K562 (cell line): ENCODE measurements around the gene ACAD8. TPM values are rescaled to one million over a fixed set of nuclear protein-coding genes. Genes with fewer than 3 reads are reported as not detected.

Experiments
- ATAC-seq: fragments of 200-7000 bp; cut with Tn5 transposase; 3 replicates; pipeline ENCODE4 v1.9.1; 2020; ENCODE audit warnings: moderate library complexity
- BruUV-seq: library from RNA; stranded (reverse); fragments of 400-500 nt; replicated peaks from 2 replicates; lab custom pipeline; 2021; lab: Mats Ljungman, UMichigan
- CTCF ChIA-PET: fragments of 300-600 bp; formaldehyde crosslinking; extraction: SDS; loops from one replicate; lab custom pipeline; 2021; ENCODE audit warnings: low intra/inter-chr PET ratio; lab: Yijun Ruan, JAX
- POLR2A ChIA-PET: fragments of 300-600, 350-650 bp; sonication (Branson Sonifier 250); formaldehyde crosslinking; extraction: SDS; loops from one replicate; lab custom pipeline; 2021; ENCODE audit warnings: antibody characterized with exemption, inconsistent platforms; lab: Yijun Ruan, JAX
- DNase-seq, 4 experiments: peaks; one replicate each; pipeline versions ENCODE4 v3.0.0 to v3.0.0-alpha.2; 2011 to 2018; ENCODE audit warnings: low spot score in 3 of 4, mixed read lengths in 3 of 4; ENCODE audit errors: extremely low read depth in 1 of 4
- FAIRE-seq: peaks from 2 replicates; lab custom pipeline; 2011; peaks lifted over from hg19 to GRCh38; lab: Jason Lieb, UNC
- H2AFZ ChIP-seq: 2 replicates; pipeline ENCODE4 v1.6.0; 2011; ENCODE audit warnings: low read depth, low read length, control low read depth, inconsistent platforms
- H3K27ac ChIP-seq: fragments of 200-600 bp; 3 replicates; pipeline ENCODE4 v1.8.0; 2011; ENCODE audit warnings: low read depth, mild to moderate bottlenecking, control low read depth, inconsistent platforms, low read length, moderate library complexity, mixed read lengths; ENCODE audit errors: extremely low read depth
- H3K27me3 ChIP-seq, 2 experiments: fragments of 300-600 bp in 1 of 2; 2 replicates in 1 of 2; 3 replicates in 1 of 2; pipeline versions ENCODE4 v1.6.0 to v1.8.0; 2011; ENCODE audit warnings: inconsistent platforms in 2 of 2, low read length in 2 of 2, mild to moderate bottlenecking in 1 of 2, mixed read lengths in 1 of 2, moderate library complexity in 1 of 2; ENCODE audit not compliant: control insufficient read depth in 2 of 2, insufficient read depth in 2 of 2
- H3K36me3 ChIP-seq: fragments of 300-600 bp; 3 replicates; pipeline ENCODE4 v1.8.0; 2011; ENCODE audit warnings: mild to moderate bottlenecking, low read length, inconsistent platforms; ENCODE audit not compliant: control insufficient read depth, insufficient read depth
- H3K4me1 ChIP-seq, 2 experiments: fragments of 200-600 bp in 1 of 2; replicated peaks in 1 of 2; 2 replicates in 1 of 2; 3 replicates in 1 of 2; pipeline versions ENCODE4 v1.5.1 to v1.8.0; 2011; ENCODE audit warnings: inconsistent platforms in 2 of 2, low read length in 2 of 2, mild to moderate bottlenecking in 1 of 2, mixed read lengths in 1 of 2, moderate library complexity in 1 of 2; ENCODE audit not compliant: control insufficient read depth in 2 of 2, insufficient read depth in 2 of 2
- H3K4me2 ChIP-seq: 2 replicates; pipeline ENCODE4 v1.6.1; 2011; ENCODE audit warnings: low read length, control low read depth, inconsistent platforms, mixed read lengths; ENCODE audit not compliant: insufficient read depth
- H3K4me3 ChIP-seq: fragments of 200-600 bp; sonication (generic), shearing (Covaris generic); 2 replicates; pipeline ENCODE4 v1.5.1; 2016; ENCODE audit warnings: control low read depth, inconsistent platforms
- H3K79me2 ChIP-seq: fragments of 200-600 bp; 3 replicates; pipeline ENCODE4 v1.8.0; 2011; ENCODE audit warnings: low read length, inconsistent platforms; ENCODE audit not compliant: control insufficient read depth, insufficient read depth
- H3K9ac ChIP-seq, 2 experiments: 2 replicates each; pipeline versions ENCODE4 v1.6.0 to v1.6.1; 2011; ENCODE audit warnings: low read depth in 2 of 2, low read length in 2 of 2, control low read depth in 1 of 2, inconsistent platforms in 1 of 2, mild to moderate bottlenecking in 1 of 2, mixed read lengths in 1 of 2; ENCODE audit not compliant: insufficient read depth in 1 of 2
- H3K9me1 ChIP-seq: one replicate; pipeline ENCODE4 v1.6.0; 2011; ENCODE audit warnings: inconsistent platforms, mild to moderate bottlenecking, low read length, moderate library complexity; ENCODE audit not compliant: control insufficient read depth, insufficient read depth
- H3K9me3 ChIP-seq: replicated peaks from 2 replicates; pipeline ENCODE4 v1.5.1; 2011; ENCODE audit warnings: low read depth, low read length, inconsistent platforms; ENCODE audit not compliant: control insufficient read depth, insufficient read depth
- H4K20me1 ChIP-seq: replicated peaks from 2 replicates; pipeline ENCODE4 v1.6.1; 2011; ENCODE audit warnings: low read length, inconsistent platforms, mixed read lengths; ENCODE audit not compliant: control insufficient read depth, insufficient read depth
- ATF1 ChIP-seq, 2 experiments: fragments of 450-650 bp in 1 of 2; IDR thresholded peaks; 2 replicates each; pipeline ENCODE4 v1.6.1; 2016; ENCODE audit warnings: missing compliant biosample characterization in 1 of 2, missing genetic modification characterization in 1 of 2
- BACH1 ChIP-seq: fragments of 200-800 bp; sonication (Bioruptor generic); IDR thresholded peaks from 2 replicates; pipeline ENCODE4 v1.6.1; 2016; ENCODE audit warnings: missing genetic modification characterization, missing compliant biosample characterization
- C11orf30 ChIP-seq: fragments of 450-650 bp; IDR thresholded peaks from 2 replicates; pipeline ENCODE4 v1.6.1; 2016; ENCODE audit warnings: low read depth, mild to moderate bottlenecking
- CCAR2 ChIP-seq: fragments of 200-400 bp; formaldehyde crosslinking; IDR thresholded peaks from 2 replicates; pipeline ENCODE4 v1.6.1; 2017; ENCODE audit warnings: mild to moderate bottlenecking, low read depth, low read length
- HCFC1 ChIP-seq: IDR thresholded peaks from 2 replicates; pipeline ENCODE4 v1.6.1; 2012; ENCODE audit warnings: low read depth, low read length, improper control_type of control experiment
- HDAC8 ChIP-seq: fragments of 450-650 bp; IDR thresholded peaks from 2 replicates; pipeline ENCODE4 v1.6.1; 2016; ENCODE audit warnings: mild to moderate bottlenecking, missing genetic modification characterization, moderate library complexity, missing compliant biosample characterization
- MEF2D ChIP-seq: conservative IDR thresholded peaks from 2 replicates; pipeline ENCODE4 v1.6.1; 2016; ENCODE audit warnings: low read depth, missing genetic modification characterization, missing compliant biosample characterization
- SIN3B ChIP-seq: fragments of 450-650 bp; IDR thresholded peaks from 2 replicates; pipeline ENCODE4 v1.6.1; 2017; ENCODE audit warnings: low read depth, mild to moderate bottlenecking, moderate library complexity
- SMC3 ChIP-seq: conservative IDR thresholded peaks from 2 replicates; pipeline ENCODE4 v1.6.1; 2011; ENCODE audit warnings: low read depth, low read length, improper control_type of control experiment; ENCODE audit not compliant: insufficient read depth
- STAT5B ChIP-seq: fragments of 250-450 bp; sonication (Bioruptor Pico); IDR thresholded peaks from 2 replicates; pipeline ENCODE4 v1.8.0; 2021; ENCODE audit warnings: mild to moderate bottlenecking, inconsistent platforms
- ZFX ChIP-seq: sonication (generic); formaldehyde crosslinking; IDR thresholded peaks from 2 replicates; pipeline ENCODE4 v1.8.0; 2022; ENCODE audit warnings: mild to moderate bottlenecking, missing genetic modification reagents, moderate library complexity
- ZNF263 ChIP-seq: sonication (generic); formaldehyde crosslinking; IDR thresholded peaks from 2 replicates; pipeline ENCODE4 v1.8.0; 2022; ENCODE audit warnings: mild to moderate bottlenecking, missing genetic modification reagents, borderline replicate concordance
- ZNF347 ChIP-seq: fragments of 450-650 bp; formaldehyde crosslinking; IDR thresholded peaks from 2 replicates; pipeline ENCODE4 v1.4.0; 2020; ENCODE audit warnings: low read depth, mild to moderate bottlenecking, moderate library complexity
- ZNF668 ChIP-seq: fragments of 250-450 bp; sonication (Bioruptor Pico); IDR thresholded peaks from 2 replicates; pipeline ENCODE4 v1.8.0; 2022; ENCODE audit warnings: mild to moderate bottlenecking, inconsistent platforms
- ZSCAN32 ChIP-seq: fragments of 450-650 bp; formaldehyde crosslinking; IDR thresholded peaks from 2 replicates; pipeline ENCODE4 v1.4.0; 2020; ENCODE audit warnings: mild to moderate bottlenecking, moderate library complexity
- WGBS: fragments of 100-300 bp; shearing (Covaris generic); methylation state at CpG from one replicate; pipeline ENCODE4 v1.1.6; 2016; ENCODE audit warnings: low coverage, mixed read lengths; ENCODE audit not compliant: insufficient coverage; ENCODE audit errors: missing lambda C conversion rate; 5-methylcytosine and 5-hydroxymethylcytosine counted together
- in situ Hi-C: fragments of 300-500 bp; cut with MboI; formaldehyde crosslinking; loops from 4 replicates; pipeline ENCODE4 v1.15.0; 2018; ENCODE audit warnings: inconsistent platforms, mixed read lengths
- intact Hi-C: fragments of 100-400 bp; cut with micrococcal nuclease; formaldehyde crosslinking; loops from 2 replicates; pipeline ENCODE4 v1.14.2; 2022
- polyA plus RNA-seq, 8 experiments: library from polyadenylated mRNA; depleted of rRNA in 4 of 8; stranded (reverse) in 5 of 8; unstranded in 3 of 8; fragments of >200 nt; fragmentation: Nextera tagmentation in 2 of 8; fragmentation: Illumina TruSeq in 1 of 8; extraction: Ambion mirVana in 2 of 8; extraction: Trizol in 1 of 8; gene quantifications; 2 replicates each; pipeline versions ENCODE4 v1.2.1 to v1.2.3, GENCODE V29; 2011 to 2014; ENCODE audit warnings: inconsistent platforms in 1 of 8, missing spikeins in 1 of 8
- total RNA-seq, 7 experiments: library from RNA; depleted of rRNA in 6 of 7; stranded (reverse); fragments of >200 nt in 6 of 7; fragmentation: Illumina TruSeq in 2 of 7; extraction: Trizol in 2 of 7; gene quantifications; 2 replicates each; pipeline versions ENCODE4 v1.2.1 to v1.2.3, GENCODE V29; 2011 to 2021; ENCODE audit warnings: low replicate concordance in 1 of 7
- TF ChIP-seq, protein P1 (sequence below): fragments of 450-650 bp; IDR thresholded peaks from 2 replicates; pipeline ENCODE4 v1.6.1; 2016; ENCODE audit warnings: antibody characterized with exemption
- TF ChIP-seq, protein P2 (sequence below): fragments of 450-650 bp; IDR thresholded peaks from 2 replicates; pipeline ENCODE4 v1.6.1; 2017; ENCODE audit warnings: mild to moderate bottlenecking, moderate library complexity
- TF ChIP-seq, protein P3 (sequence below): fragments of 450-650 bp; formaldehyde crosslinking; IDR thresholded peaks from 2 replicates; pipeline ENCODE4 v1.4.0; 2020; ENCODE audit warnings: mild to moderate bottlenecking
- TF ChIP-seq, protein P4 (sequence below): fragments of 450-650 bp; conservative IDR thresholded peaks from 2 replicates; pipeline ENCODE4 v1.6.1; 2016; ENCODE audit warnings: missing genetic modification characterization, low read depth, mild to moderate bottlenecking, missing compliant biosample characterization, moderate library complexity

ACAD8 gene
- total and polyA plus RNA-seq, 9 of the 15 experiments (the other 6 are each of a cell fraction or from before 2014, with no cell fraction given), result 6.5 to 34.1 (median 20.1) TPM

DNA sequence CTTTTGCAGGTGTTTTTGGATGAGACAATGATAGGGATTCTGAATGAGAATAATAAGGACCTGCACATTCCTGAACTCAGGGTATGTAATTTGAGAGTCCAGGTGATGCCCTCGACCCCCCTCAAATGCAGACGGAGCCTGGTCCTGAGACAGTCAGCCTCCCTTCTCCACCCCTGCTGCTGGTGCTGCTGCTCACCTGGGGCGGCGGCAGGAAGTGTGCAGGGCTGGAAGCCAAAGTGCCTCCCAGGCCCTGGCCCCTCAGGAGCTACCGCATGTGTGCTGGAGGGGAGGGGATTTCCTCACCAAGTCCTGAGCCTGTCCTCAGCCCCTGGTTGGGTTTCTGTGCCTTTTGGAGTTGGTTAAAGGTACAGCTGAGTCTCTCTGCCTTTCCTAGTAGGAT lies 59.4 kb downstream of the ACAD8 start (continued):
- no peak for TF ChIP-seq ZNF263 (CRISPR knock-in tag)
- no peak for TF ChIP-seq ZSCAN32 (CRISPR knock-in tag)
- TF ChIP-seq ZNF668 (CRISPR knock-in tag), result no peak

DNA sequence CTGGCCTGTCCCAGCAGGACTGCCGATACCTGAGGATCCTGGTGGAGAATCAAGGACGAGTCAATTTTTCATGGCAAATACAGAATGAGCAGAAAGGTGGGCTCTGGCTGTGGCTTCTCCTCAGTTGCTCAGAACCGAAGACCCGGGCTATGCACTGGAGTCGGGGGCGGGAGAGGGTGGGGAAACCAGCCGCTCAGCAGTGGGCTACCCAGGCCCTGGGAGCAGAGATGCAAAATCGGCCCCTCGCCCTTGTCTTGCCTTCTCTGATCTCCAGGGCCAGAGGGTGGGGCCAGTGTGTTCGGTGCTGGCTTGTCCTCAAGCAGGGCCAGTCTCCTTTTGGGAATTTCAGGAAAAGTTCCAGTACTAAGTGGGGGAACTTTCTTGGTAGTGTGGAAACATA lies 60.0 kb downstream of the ACAD8 start:
- H2AFZ ChIP-seq, result no peak overlapping the region
- peaks cover 38 to 54% of the 10 kb centered on the region in 2 experiments for H3K27me3 ChIP-seq
- H3K79me2 ChIP-seq, result no peaks in the 10 kb centered on the region
- ChIA-PET CTCF (no interaction called here), POLR2A (no interaction called here)
- H3K9ac ChIP-seq, result no peak overlapping the region
- no peaks in the 10 kb centered on the region for H3K9me3 ChIP-seq
- WGBS, result 4% methylated on average over 8 of the region's 10 CpGs
- H3K27ac ChIP-seq, result no peak overlapping the region
- ATAC-seq, result no peak
- intact Hi-C loops (no loop called here), in situ Hi-C loops (no loop called here)
- H3K4me1 ChIP-seq, result no peaks in the 10 kb centered on the region
- H3K9me1 ChIP-seq, result no peaks in the 10 kb centered on the region
- no peak for FAIRE-seq
- DNase-seq, result no peak
- H4K20me1 ChIP-seq, result no peaks in the 10 kb centered on the region
- BruUV-seq, result no TSS peak
- no peak overlapping the region for H3K4me2 ChIP-seq
- no peaks in the 10 kb centered on the region for H3K36me3 ChIP-seq
- no peak overlapping the region for H3K4me3 ChIP-seq
- TF ChIP-seq STAT5B (CRISPR knock-in tag) (no peak), CCAR2 (no peak), ZNF347 (no peak), BACH1 (no peak), C11orf30 (no peak), SMC3 (no peak), HDAC8 (no peak), HCFC1 (no peak), ZFX (CRISPR knock-in tag) (no peak), MEF2D (no peak), ATF1 (CRISPR knock-in tag; IDR thresholded peaks at IDR 0.05) (no peak), ATF1 (tag; IDR thresholded peaks at IDR 0.05) (no peak), SIN3B (no peak)
- TF ChIP-seq, protein P1, sequence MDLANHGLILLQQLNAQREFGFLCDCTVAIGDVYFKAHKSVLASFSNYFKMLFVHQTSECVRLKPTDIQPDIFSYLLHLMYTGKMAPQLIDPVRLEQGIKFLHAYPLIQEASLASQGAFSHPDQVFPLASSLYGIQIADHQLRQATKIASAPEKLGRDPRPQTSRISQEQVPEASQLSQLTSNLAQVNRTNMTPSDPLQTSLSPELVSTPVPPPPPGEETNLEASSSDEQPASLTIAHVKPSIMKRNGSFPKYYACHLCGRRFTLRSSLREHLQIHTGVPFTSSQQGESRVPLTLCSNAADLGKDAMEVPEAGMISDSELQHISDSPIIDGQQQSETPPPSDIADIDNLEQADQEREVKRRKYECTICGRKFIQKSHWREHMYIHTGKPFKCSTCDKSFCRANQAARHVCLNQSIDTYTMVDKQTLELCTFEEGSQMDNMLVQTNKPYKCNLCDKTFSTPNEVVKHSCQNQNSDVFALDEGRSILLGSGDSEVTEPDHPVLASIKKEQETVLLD, result no peak
- TF ChIP-seq, protein P2, sequence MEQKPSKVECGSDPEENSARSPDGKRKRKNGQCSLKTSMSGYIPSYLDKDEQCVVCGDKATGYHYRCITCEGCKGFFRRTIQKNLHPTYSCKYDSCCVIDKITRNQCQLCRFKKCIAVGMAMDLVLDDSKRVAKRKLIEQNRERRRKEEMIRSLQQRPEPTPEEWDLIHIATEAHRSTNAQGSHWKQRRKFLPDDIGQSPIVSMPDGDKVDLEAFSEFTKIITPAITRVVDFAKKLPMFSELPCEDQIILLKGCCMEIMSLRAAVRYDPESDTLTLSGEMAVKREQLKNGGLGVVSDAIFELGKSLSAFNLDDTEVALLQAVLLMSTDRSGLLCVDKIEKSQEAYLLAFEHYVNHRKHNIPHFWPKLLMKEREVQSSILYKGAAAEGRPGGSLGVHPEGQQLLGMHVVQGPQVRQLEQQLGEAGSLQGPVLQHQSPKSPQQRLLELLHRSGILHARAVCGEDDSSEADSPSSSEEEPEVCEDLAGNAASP, result no peak
- TF ChIP-seq, protein P3, sequence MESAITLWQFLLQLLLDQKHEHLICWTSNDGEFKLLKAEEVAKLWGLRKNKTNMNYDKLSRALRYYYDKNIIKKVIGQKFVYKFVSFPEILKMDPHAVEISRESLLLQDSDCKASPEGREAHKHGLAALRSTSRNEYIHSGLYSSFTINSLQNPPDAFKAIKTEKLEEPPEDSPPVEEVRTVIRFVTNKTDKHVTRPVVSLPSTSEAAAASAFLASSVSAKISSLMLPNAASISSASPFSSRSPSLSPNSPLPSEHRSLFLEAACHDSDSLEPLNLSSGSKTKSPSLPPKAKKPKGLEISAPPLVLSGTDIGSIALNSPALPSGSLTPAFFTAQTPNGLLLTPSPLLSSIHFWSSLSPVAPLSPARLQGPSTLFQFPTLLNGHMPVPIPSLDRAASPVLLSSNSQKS (CRISPR knock-in tag), result no peak
- TF ChIP-seq, protein P4, sequence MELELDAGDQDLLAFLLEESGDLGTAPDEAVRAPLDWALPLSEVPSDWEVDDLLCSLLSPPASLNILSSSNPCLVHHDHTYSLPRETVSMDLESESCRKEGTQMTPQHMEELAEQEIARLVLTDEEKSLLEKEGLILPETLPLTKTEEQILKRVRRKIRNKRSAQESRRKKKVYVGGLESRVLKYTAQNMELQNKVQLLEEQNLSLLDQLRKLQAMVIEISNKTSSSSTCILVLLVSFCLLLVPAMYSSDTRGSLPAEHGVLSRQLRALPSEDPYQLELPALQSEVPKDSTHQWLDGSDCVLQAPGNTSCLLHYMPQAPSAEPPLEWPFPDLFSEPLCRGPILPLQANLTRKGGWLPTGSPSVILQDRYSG (tag), result no peak
